ENCODE results near the gene HDAC8. TPM values are rescaled to one million over a fixed set of nuclear protein-coding genes. Genes with fewer than 3 reads are reported as not detected.

The HDAC8 gene
- total RNA-seq, 1 experiment from 2014 or later: 21.4 TPM

DNA sequence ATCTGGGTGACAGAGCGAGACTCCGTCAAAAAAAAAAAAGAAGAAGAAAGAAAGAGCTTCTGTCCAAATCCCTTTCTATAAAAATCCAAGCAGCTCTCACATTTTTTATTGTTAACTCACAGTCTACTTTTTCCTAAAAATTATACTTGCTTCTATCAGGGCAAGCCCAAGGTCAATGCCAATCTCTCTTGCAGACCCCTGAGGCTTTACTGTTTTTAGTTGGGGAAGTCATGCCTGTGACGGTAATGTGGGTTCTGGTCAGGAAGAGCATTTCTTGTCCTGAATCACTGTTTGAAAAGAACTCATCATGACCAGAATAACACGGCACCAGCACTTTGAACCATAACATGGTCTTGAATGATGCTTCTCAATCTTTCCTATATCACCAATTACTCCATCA, 212.3 kb downstream of the HDAC8 start:
- Mint-ChIP-seq H3K4me3 (no peak overlapping the region), H3K27me3 (ENCODE audit: low read depth) (peaks cover 5% of the 10 kb centered on the region), H3K36me3 (ENCODE audit: insufficient read depth in 1 of 3, low read depth in 3 of 3) (peaks cover 0 to 8% (median 2%) of the 10 kb centered on the region in 3 experiments; a peak in 4 of 7 replicates), H3K9me3 (peaks cover 59 to 70% of the 10 kb centered on the region in 2 experiments), H3K4me1 (peaks cover 3 to 4% of the 10 kb centered on the region in 2 experiments; a peak in 3 of 4 replicates), H3K27ac (no peak overlapping the region)
- Histone ChIP-seq H2BK12ac (ENCODE audit: insufficient read length, low read depth, low read length) (no peak overlapping the region), H3K56ac (ENCODE audit: insufficient read length, low read depth, low read length) (no peak overlapping the region), H2AFZ (ENCODE audit: low read length) (no peak overlapping the region), H3K23me2 (ENCODE audit: insufficient read length, low read depth, low read length, poor library complexity, severe bottlenecking) (no peaks in the 10 kb centered on the region), H2BK5ac (ENCODE audit: insufficient read length, low read length) (no peak overlapping the region), H3K23ac (ENCODE audit: insufficient read length, low read depth, low read length) (no peak overlapping the region), H3K9me3 (ENCODE audit: control insufficient read depth, low read depth, low read length) (peaks cover 23% of the 10 kb centered on the region), H3K79me1 (ENCODE audit: insufficient read depth, low read depth, low read length, poor library complexity, severe bottlenecking) (no peaks in the 10 kb centered on the region), H3K18ac (ENCODE audit: insufficient read length, low read depth, low read length) (no peak overlapping the region), H4K5ac (ENCODE audit: insufficient read length, low read depth, low read length) (no peak overlapping the region), H3K4me2 (ENCODE audit: insufficient read depth, insufficient read length, low read length) (no peak overlapping the region), H3K4me1 (ENCODE audit: insufficient read depth, low read length) (no peaks in the 10 kb centered on the region), H3T11ph (ENCODE audit: low read length) (no peak overlapping the region), H3K9ac (ENCODE audit: extremely low read depth, insufficient read length, low read length) (no peak overlapping the region), H3K14ac (ENCODE audit: insufficient read depth, low read length) (no peak overlapping the region), H3K27me3 (ENCODE audit: insufficient read depth, low read length) (no peaks in the 10 kb centered on the region), H3K27ac (ENCODE audit: insufficient read length, low read depth, low read length) (no peak overlapping the region), H2BK15ac (ENCODE audit: low read depth, low read length) (no peak overlapping the region), H2AK5ac (ENCODE audit: insufficient read length, low read length) (no peak overlapping the region), H2BK20ac (ENCODE audit: low read depth, low read length, poor library complexity, severe bottlenecking) (no peak overlapping the region), H4K8ac (replicated peaks; ENCODE audit: insufficient read length, low read depth, low read length) (no peak overlapping the region), H2BK120ac (ENCODE audit: low read depth, low read length, poor library complexity, severe bottlenecking) (no peak overlapping the region), H3K4ac (ENCODE audit: low read depth, low read length) (no peak overlapping the region), H3K79me2 (ENCODE audit: insufficient read depth, low read length) (no peaks in the 10 kb centered on the region), H4K91ac (ENCODE audit: insufficient read length, low read depth, low read length) (no peak overlapping the region), H4K20me1 (ENCODE audit: control insufficient read depth, insufficient read depth, insufficient read length) (no peaks in the 10 kb centered on the region)
- DNase-seq: no peak
- TF ChIP-seq, protein P1, sequence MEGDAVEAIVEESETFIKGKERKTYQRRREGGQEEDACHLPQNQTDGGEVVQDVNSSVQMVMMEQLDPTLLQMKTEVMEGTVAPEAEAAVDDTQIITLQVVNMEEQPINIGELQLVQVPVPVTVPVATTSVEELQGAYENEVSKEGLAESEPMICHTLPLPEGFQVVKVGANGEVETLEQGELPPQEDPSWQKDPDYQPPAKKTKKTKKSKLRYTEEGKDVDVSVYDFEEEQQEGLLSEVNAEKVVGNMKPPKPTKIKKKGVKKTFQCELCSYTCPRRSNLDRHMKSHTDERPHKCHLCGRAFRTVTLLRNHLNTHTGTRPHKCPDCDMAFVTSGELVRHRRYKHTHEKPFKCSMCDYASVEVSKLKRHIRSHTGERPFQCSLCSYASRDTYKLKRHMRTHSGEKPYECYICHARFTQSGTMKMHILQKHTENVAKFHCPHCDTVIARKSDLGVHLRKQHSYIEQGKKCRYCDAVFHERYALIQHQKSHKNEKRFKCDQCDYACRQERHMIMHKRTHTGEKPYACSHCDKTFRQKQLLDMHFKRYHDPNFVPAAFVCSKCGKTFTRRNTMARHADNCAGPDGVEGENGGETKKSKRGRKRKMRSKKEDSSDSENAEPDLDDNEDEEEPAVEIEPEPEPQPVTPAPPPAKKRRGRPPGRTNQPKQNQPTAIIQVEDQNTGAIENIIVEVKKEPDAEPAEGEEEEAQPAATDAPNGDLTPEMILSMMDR (conservative IDR thresholded peaks at IDR 0.05): no peak
- WGBS (ENCODE audit: extremely low coverage, insufficient read length, low lambda C conversion rate): no CpG with 5 or more reads among the region's 4 CpGs
